ENCODE data around the gene FAM25A.

The FAM25A gene

GRCh38 chr10:87066865-87067264, 46.8 kb downstream of the FAM25A start:
- no peak for DNase-seq

- DNase-seq, result no peak
Observed at GRCh38 chr10:87068281-87068680, 48.2 kb downstream of the FAM25A start.

GRCh38 chr10:87072449-87072848, 52.4 kb downstream of the FAM25A start:
- no peak for DNase-seq

All from NCI-H1436 treated with DMSO at 0.1 percent for 48 hours (cell line).